K562 treated with DMSO at 1 percent for 48 hours (cell line): Measurements from ENCODE around the gene NPY4R2. TPM values are rescaled to one million over a fixed set of nuclear protein-coding genes. Genes with fewer than 3 reads are reported as not detected.

Experiments
- total RNA-seq: library from RNA; unstranded; fragments of 300-600 nt; gene quantifications from 2 replicates; pipeline ENCODE4 v1.2.3, GENCODE V29; 2022; ENCODE audit warnings: low replicate concordance; ENCODE audit errors: extremely low read depth

NPY4R2 gene
- total RNA-seq = not detected in 2 replicates

GRCh38 chr10:47918475-47918874, at the start of gene NPY4R2:
Gene NPY4R2, plus strand, starts transcription at chr10:47918662. Its CDS starts 3,326 bp downstream, at chr10:47921988.

Other genes starting within 250 kb of the NPY4R2 start
- gene SYT15B, start 155.1 kb upstream of the NPY4R2 start, total RNA-seq = not detected in 2 replicates
- gene FAM25C, start 81.1 kb downstream of the NPY4R2 start, total RNA-seq = not detected in 2 replicates